ENCODE measurements around the gene CD8B. TPM values are rescaled to one million over a fixed set of nuclear protein-coding genes. Genes with fewer than 3 reads are reported as not detected.

Gene CD8B
- total RNA-seq, 2 experiments from 2014 or later, result 0.94 to 1.7 TPM

- H3K36me3 Mint-ChIP-seq (ENCODE audit: low read depth), result peaks cover 20% of the 10 kb centered on the region
- no peak for DNase-seq
- no peak overlapping the region for H3K27ac Mint-ChIP-seq
- H3K4me1 Mint-ChIP-seq (ENCODE audit: low read depth), result no peaks in the 10 kb centered on the region
- H3K9me3 Mint-ChIP-seq, result no peaks in the 10 kb centered on the region
- intact Hi-C loops (cut with micrococcal nuclease), result no loop called here
- H3K4me3 Mint-ChIP-seq, result no peak overlapping the region
- CTCF ChIA-PET, result no interaction called here
- H3K27me3 Mint-ChIP-seq (ENCODE audit: low read depth), result no peaks in the 10 kb centered on the region
Observed at GRCh38 chr2:86775338-86775737, 86.3 kb downstream of the CD8B start.

- Mint-ChIP-seq H3K4me3 (no peak overlapping the region), H3K36me3 (ENCODE audit: low read depth) (peaks cover 22% of the 10 kb centered on the region), H3K27ac (no peak overlapping the region), H3K4me1 (ENCODE audit: low read depth) (no peaks in the 10 kb centered on the region), H3K9me3 (no peaks in the 10 kb centered on the region), H3K27me3 (ENCODE audit: low read depth) (no peaks in the 10 kb centered on the region)
- intact Hi-C loops (cut with micrococcal nuclease), result no loop called here
- CTCF ChIA-PET, result no interaction called here
- DNase-seq, result no peak
Observed at GRCh38 chr2:86774862-86775261, 86.8 kb downstream of the CD8B start.

GRCh38 chr2:86772611-86773010, 89.1 kb downstream of the CD8B start:
- Mint-ChIP-seq H3K27me3 (ENCODE audit: low read depth) (no peaks in the 10 kb centered on the region), H3K36me3 (ENCODE audit: low read depth) (peaks cover 27% of the 10 kb centered on the region)
- no peak for DNase-seq

GRCh38 chr2:86770816-86771301, 90.8 kb downstream of the CD8B start:
- Mint-ChIP-seq H3K36me3 (ENCODE audit: low read depth) (peaks cover 32% of the 10 kb centered on the region), H3K27ac (no peak overlapping the region), H3K4me1 (ENCODE audit: low read depth) (no peaks in the 10 kb centered on the region), H3K27me3 (ENCODE audit: low read depth) (no peaks in the 10 kb centered on the region), H3K9me3 (no peaks in the 10 kb centered on the region), H3K4me3 (no peak overlapping the region)
- DNase-seq, result no peak
- intact Hi-C loops (cut with micrococcal nuclease), result no loop called here
- CTCF ChIA-PET, result interaction anchor here (0.6 to 1.4 kb wide), 3 partner anchors 9 to 23 kb away, joined by 3 read pairs; no protein-coding TSS in a partner anchor

More at GRCh38 chr2:86772611-86773010, 89.1 kb downstream of the CD8B start:
- H3K4me1 Mint-ChIP-seq (ENCODE audit: low read depth), result no peaks in the 10 kb centered on the region
- no peaks in the 10 kb centered on the region for H3K9me3 Mint-ChIP-seq
- H3K4me3 Mint-ChIP-seq, result no peak overlapping the region
- CTCF ChIA-PET, result no interaction called here
- intact Hi-C loops (cut with micrococcal nuclease), result no loop called here
- H3K27ac Mint-ChIP-seq, result no peak overlapping the region

GRCh38 chr2:86769838-86770237, 91.8 kb downstream of the CD8B start:
- DNase-seq, result no peak
- CTCF ChIA-PET, result interaction anchor here (0.7 to 1.4 kb wide), 3 partner anchors 8 to 398 kb away, joined by 3 read pairs; no protein-coding TSS in a partner anchor
- Mint-ChIP-seq H3K4me1 (ENCODE audit: low read depth) (peaks cover 1% of the 10 kb centered on the region), H3K9me3 (no peaks in the 10 kb centered on the region), H3K4me3 (no peak overlapping the region), H3K27ac (no peak overlapping the region), H3K36me3 (ENCODE audit: low read depth) (peaks cover 34% of the 10 kb centered on the region), H3K27me3 (ENCODE audit: low read depth) (no peaks in the 10 kb centered on the region)
- intact Hi-C loops (cut with micrococcal nuclease), result loop anchor here (10.0 kb wide), 1 partner anchor 255 kb away; no protein-coding TSS in a partner anchor

GRCh38 chr2:86768189-86768949, 93.3 kb downstream of the CD8B start:
- intact Hi-C loops (cut with micrococcal nuclease), result loop anchor here (10.0 kb wide), 1 partner anchor 254 kb away; no protein-coding TSS in a partner anchor
- CTCF ChIA-PET, result no interaction called here
- H3K4me1 Mint-ChIP-seq (ENCODE audit: low read depth), result peaks cover 7% of the 10 kb centered on the region
- no peak overlapping the region for H3K27ac Mint-ChIP-seq
- H3K36me3 Mint-ChIP-seq (ENCODE audit: low read depth), result peaks cover 29% of the 10 kb centered on the region
- no peaks in the 10 kb centered on the region for H3K27me3 Mint-ChIP-seq (ENCODE audit: low read depth)
- DNase-seq, result no peak
- no peak overlapping the region for H3K4me3 Mint-ChIP-seq
- no peaks in the 10 kb centered on the region for H3K9me3 Mint-ChIP-seq

Other genes with a start within 250 kb of the CD8B start
- gene RNF103, start 238.0 kb downstream of the CD8B start, total RNA-seq, result 10 to 100 TPM; 10.7 to 11.8 TPM
- 10 to 100 TPM; 38.0 to 38.4 TPM for gene RMND5A, start 141.6 kb downstream of the CD8B start, total RNA-seq
- 1 to 10 TPM; 1.3 to 1.4 TPM for gene CD8A, start 71.0 kb downstream of the CD8B start, total RNA-seq
- under 1 TPM; 0.69 to 0.98 TPM for gene RGPD1, start 80.2 kb upstream of the CD8B start, total RNA-seq
- gene PLGLB1, start 160.0 kb upstream of the CD8B start, total RNA-seq, result under 1 TPM in 1 of 2 experiments, not detected in 1; 0.37 TPM

Data from activated naive CD4-positive, alpha-beta T cell treated with anti-CD3 and anti-CD28 coated beads for 36 hours (primary cell).